Neutrophil (primary cell): ENCODE measurements around the gene PRKD3.

ENCODE experiments used
- H3K27ac ChIP-seq: fragments of 200-600 bp; sonication (generic); 2 replicates; pipeline ENCODE4 v1.5.1; 2016; ENCODE audit warnings: mild to moderate bottlenecking, moderate library complexity
- H3K27me3 ChIP-seq: fragments of 200-600 bp; sonication (generic); 2 replicates; pipeline ENCODE4 v1.6.0; 2016; ENCODE audit warnings: mild to moderate bottlenecking
- H3K36me3 ChIP-seq: fragments of 200-600 bp; sonication (generic); 2 replicates; pipeline ENCODE4 v1.5.1; 2017
- H3K4me1 ChIP-seq, 2 experiments: fragments of 200-600 bp in 1 of 2; sonication (generic) in 1 of 2; 1 replicate in 1 of 2; 2 replicates in 1 of 2; pipeline versions ENCODE4 v1.5.1 to v1.6.1; 2013 to 2016; ENCODE audit warnings: low read depth in 1 of 2, low read length in 1 of 2, mild to moderate bottlenecking in 1 of 2, moderate library complexity in 1 of 2; ENCODE audit not compliant: control insufficient read depth in 1 of 2, insufficient read depth in 1 of 2
- H3K4me3 ChIP-seq, 2 experiments: fragments of 200-600 bp in 1 of 2; sonication (generic) in 1 of 2; 1 replicate in 1 of 2; 2 replicates in 1 of 2; pipeline ENCODE4 v1.5.1; 2013 to 2016; ENCODE audit warnings: low read depth in 1 of 2, low read length in 1 of 2, mild to moderate bottlenecking in 1 of 2, moderate library complexity in 1 of 2
- H3K9me3 ChIP-seq: fragments of 200-600 bp; sonication (generic); 2 replicates; pipeline ENCODE4 v1.5.1; 2016
- CTCF ChIP-seq: fragments of 200-600 bp; sonication (generic); IDR thresholded peaks from 2 replicates; pipeline ENCODE4 v1.5.1; 2016; ENCODE audit warnings: antibody characterized with exemption

The PRKD3 gene

DNA sequence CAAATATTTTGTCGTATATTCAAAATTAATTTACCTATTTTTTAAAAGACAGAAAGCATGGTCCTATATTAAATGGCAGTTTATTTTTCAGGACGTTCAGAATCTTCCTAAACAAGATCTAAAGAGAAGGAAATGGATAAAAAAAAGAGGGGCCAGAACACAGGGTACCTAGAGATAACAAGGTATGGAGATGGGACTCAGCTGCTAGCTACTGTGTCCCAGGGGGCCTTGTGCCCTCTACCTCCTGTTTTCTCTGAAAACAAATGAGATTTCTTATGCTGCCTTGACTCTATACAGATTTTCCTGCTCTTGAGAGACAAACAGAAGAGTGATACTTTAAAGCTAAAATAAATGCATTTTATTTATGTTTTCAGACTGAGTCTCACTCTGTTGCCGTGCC lies 9.3 kb downstream of the PRKD3 start:
- peaks cover 0 to 15% of the 10 kb centered on the region in 2 experiments for H3K4me1 ChIP-seq
- no peak overlapping the region for H3K4me3 ChIP-seq
- no peaks in the 10 kb centered on the region for H3K36me3 ChIP-seq
- no peak for TF ChIP-seq CTCF
- H3K9me3 ChIP-seq = no peaks in the 10 kb centered on the region
- no peaks in the 10 kb centered on the region for H3K27me3 ChIP-seq
- H3K27ac ChIP-seq = no peak overlapping the region

DNA sequence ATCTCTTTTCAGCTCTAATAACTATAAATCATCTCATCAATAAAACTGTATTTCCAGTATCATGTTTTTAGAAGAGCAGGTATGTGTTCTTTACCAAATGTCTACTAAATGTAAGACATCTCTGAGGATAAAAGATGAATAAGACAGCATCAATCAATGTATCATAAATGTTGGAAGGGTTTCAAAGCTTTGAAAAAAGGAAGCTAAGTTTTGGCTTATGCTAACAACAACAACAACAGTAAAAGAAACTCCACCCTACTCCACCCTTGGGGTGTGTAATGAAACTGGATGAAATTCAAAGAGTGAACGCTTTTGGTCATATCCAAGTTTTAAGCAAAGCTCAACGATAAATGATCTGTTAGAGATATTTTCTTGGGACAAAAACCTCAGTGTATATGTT lies 17.1 kb downstream of the PRKD3 start:
- Histone ChIP-seq H3K27ac (no peak overlapping the region), H3K27me3 (no peaks in the 10 kb centered on the region), H3K4me1 (no peaks in the 10 kb centered on the region), H3K4me3 (no peak overlapping the region), H3K9me3 (no peaks in the 10 kb centered on the region), H3K36me3 (no peaks in the 10 kb centered on the region)
- no peak for TF ChIP-seq CTCF

DNA sequence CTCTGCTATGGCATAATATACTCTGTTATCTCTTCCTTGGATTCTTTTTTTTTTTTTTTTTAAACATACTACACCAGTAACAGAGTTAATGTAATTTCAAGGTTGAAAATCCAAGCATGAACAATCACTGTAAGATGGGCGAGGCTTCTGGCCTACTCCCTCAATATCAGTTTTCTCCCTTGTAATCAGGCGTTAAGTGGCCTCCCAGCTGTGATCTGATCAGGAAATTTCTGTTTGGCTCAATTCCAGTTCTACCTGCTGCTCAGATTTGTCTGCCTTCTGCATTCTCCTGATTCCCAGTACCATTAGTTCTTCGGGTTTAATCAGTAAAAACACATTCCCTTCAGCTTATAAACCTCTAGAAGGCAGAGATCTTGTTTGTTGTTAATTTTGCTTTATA lies 18.6 kb downstream of the PRKD3 start:
- Histone ChIP-seq H3K27ac (no peak overlapping the region), H3K4me1 (no peaks in the 10 kb centered on the region), H3K4me3 (no peak overlapping the region), H3K27me3 (no peaks in the 10 kb centered on the region), H3K36me3 (no peaks in the 10 kb centered on the region), H3K9me3 (no peaks in the 10 kb centered on the region)
- no peak for TF ChIP-seq CTCF

GRCh38 chr2:37302701-37303252 lies 21.9 kb downstream of the PRKD3 start:
- Histone ChIP-seq H3K27me3 (no peaks in the 10 kb centered on the region), H3K36me3 (no peaks in the 10 kb centered on the region), H3K4me1 (no peaks in the 10 kb centered on the region), H3K9me3 (no peaks in the 10 kb centered on the region), H3K27ac (no peak overlapping the region), H3K4me3 (no peak overlapping the region)
- no peak for TF ChIP-seq CTCF

- Histone ChIP-seq H3K27me3 (no peaks in the 10 kb centered on the region), H3K36me3 (no peaks in the 10 kb centered on the region), H3K4me1 (no peaks in the 10 kb centered on the region), H3K9me3 (no peaks in the 10 kb centered on the region), H3K4me3 (no peak overlapping the region), H3K27ac (no peak overlapping the region)
- TF ChIP-seq CTCF = no peak
These were observed 23.2 kb downstream of the PRKD3 start for GRCh38 chr2:37301408-37301807.

- Histone ChIP-seq H3K4me1 (no peaks in the 10 kb centered on the region), H3K9me3 (no peaks in the 10 kb centered on the region), H3K4me3 (no peak overlapping the region), H3K36me3 (no peaks in the 10 kb centered on the region), H3K27ac (no peak overlapping the region), H3K27me3 (no peaks in the 10 kb centered on the region)
- TF ChIP-seq CTCF = no peak
These were observed 24.1 kb downstream of the PRKD3 start for GRCh38 chr2:37300578-37300977.
